Left lung (tissue), 14 donors: ENCODE data around the gene DVL1. TPM values are rescaled to one million over a fixed set of nuclear protein-coding genes. Genes with fewer than 3 reads are reported as not detected.
A peak's percentile ranks its signal among the peaks of the same experiment; 100 is the strongest.

Experiments
- ATAC-seq: fragments of 200-7000 bp; cut with Tn5 transposase; one replicate; pipeline ENCODE4 v1.9.1; 2020; ENCODE audit warnings: moderate library complexity
- DNase-seq, 4 donors: peaks; one replicate each; pipeline ENCODE4 v3.0.0-alpha.2; 2013 to 2020
- H3K27ac ChIP-seq, 2 donors: fragments of 200-600 bp; sonication (generic) in 1 of 2; one replicate each; pipeline versions ENCODE4 v1.5.0 to v1.8.0; 2020 to 2021
- H3K27me3 ChIP-seq, 2 donors: fragments of 200-600 bp; sonication (generic) in 1 of 2; one replicate each; pipeline versions ENCODE4 v1.5.0 to v1.8.0; 2020 to 2021
- H3K36me3 ChIP-seq, 2 donors: fragments of 200-600 bp; sonication (generic) in 1 of 2; one replicate each; pipeline versions ENCODE4 v1.5.0 to v1.8.0; 2020 to 2021
- H3K4me1 ChIP-seq, 2 donors: fragments of 200-600 bp; one replicate each; pipeline ENCODE4 v1.8.0; 2021
- H3K4me3 ChIP-seq, 2 donors: fragments of 200-600 bp; sonication (generic) in 1 of 2; one replicate each; pipeline versions ENCODE4 v1.5.0 to v1.8.0; 2020 to 2021; ENCODE audit warnings: mild to moderate bottlenecking in 1 of 2
- H3K9me3 ChIP-seq, 2 donors: fragments of 200-600 bp; sonication (generic) in 1 of 2; one replicate each; pipeline versions ENCODE4 v1.5.0 to v1.8.0; 2020 to 2021
- CTCF ChIP-seq, 2 donors: fragments of 200-600 bp; sonication (generic) in 1 of 2; IDR thresholded peaks; one replicate each; pipeline versions ENCODE4 v1.5.0 to v1.8.0; 2021; ENCODE audit warnings: antibody characterized with exemption in 2 of 2
- intact Hi-C, 2 donors: fragments of 100-400 bp; cut with DNase I; formaldehyde crosslinking; loops; one replicate each; pipeline versions ENCODE4 v1.11.2 to v1.14.2; 2022
- long read RNA-seq, 12 donors: library from polyadenylated mRNA in 2 of 12; unstranded in 2 of 12; transcript quantifications; one replicate each; pipeline ENCODE4 v2.0.0 and lab custom pipeline, GENCODE V29; 2019 to 2026
- polyA plus RNA-seq, 6 donors: library from polyadenylated mRNA; unstranded; fragments of 120-200 nt; gene quantifications; one replicate each; pipeline ENCODE4 v1.2.1, GENCODE V29; 2013; ENCODE audit not compliant: insufficient read length in 6 of 6
- total RNA-seq, 2 donors: library from RNA; stranded (reverse); fragmentation: NEBNext Ultra II Directional; extraction: Animal tissue kit (Norgen Biotek cat#: 25700); gene quantifications; one replicate each; pipeline ENCODE4 v1.2.1, GENCODE V29; 2021
- donor health status: DM: no; HTN: yes; CAD: no.
- donor health status: DM: no; HTN: no; CAD: no.

The DVL1 gene
- total RNA-seq (10 to 100 TPM; 67.4 to 81.2 TPM), polyA plus RNA-seq (10 to 100 TPM; 20.6 to 41.4 (median 28.5) TPM)
- long read RNA-seq, donor 1, partial matches to known transcripts = 346 of 359 reads
- long read RNA-seq, donor 1, other reads (novel, unspliced or antisense) = 10 of 359 reads
- long read RNA-seq, donor 2, partial matches to known transcripts = 0 of 5 reads
- long read RNA-seq, donor 2, other reads (novel, unspliced or antisense) = 0 of 5 reads
- long read RNA-seq, donor 3, partial matches to known transcripts = 0 of 1 reads
- long read RNA-seq, donor 3, other reads (novel, unspliced or antisense) = 0 of 1 reads
- long read RNA-seq, donor 4, partial matches to known transcripts = 2 of 10 reads
- long read RNA-seq, donor 4, other reads (novel, unspliced or antisense) = 8 of 10 reads
- long read RNA-seq, donor 5, partial matches to known transcripts = 0 of 5 reads
- long read RNA-seq, donor 5, other reads (novel, unspliced or antisense) = 0 of 5 reads
- long read RNA-seq, donor 6, transcript DVL1-202 (15 exons, 2,926 nt) = major isoform, 5 of 5 reads
- long read RNA-seq, donor 6, partial matches to known transcripts = 0 of 5 reads
- long read RNA-seq, donor 6, other reads (novel, unspliced or antisense) = 0 of 5 reads
- long read RNA-seq, donor 7, transcript DVL1-202 (15 exons, 2,926 nt) = major isoform, 5 of 7 reads
- long read RNA-seq, donor 7, partial matches to known transcripts = 0 of 7 reads
- long read RNA-seq, donor 7, other reads (novel, unspliced or antisense) = 0 of 7 reads
- long read RNA-seq, donor 8, transcript DVL1-202 (15 exons, 2,926 nt) = major isoform, 5 of 6 reads
- long read RNA-seq, donor 8, partial matches to known transcripts = 0 of 6 reads
- long read RNA-seq, donor 8, other reads (novel, unspliced or antisense) = 0 of 6 reads
- long read RNA-seq, donor 9 = 0 reads
- long read RNA-seq, donor 10, partial matches to known transcripts = 4 of 4 reads
- long read RNA-seq, donor 10, other reads (novel, unspliced or antisense) = 0 of 4 reads
- long read RNA-seq, donor 11, partial matches to known transcripts = 0 of 3 reads
- long read RNA-seq, donor 11, other reads (novel, unspliced or antisense) = 0 of 3 reads
- long read RNA-seq, donor 12, partial matches to known transcripts = 0 of 4 reads
- long read RNA-seq, donor 12, other reads (novel, unspliced or antisense) = 0 of 4 reads

DNA sequence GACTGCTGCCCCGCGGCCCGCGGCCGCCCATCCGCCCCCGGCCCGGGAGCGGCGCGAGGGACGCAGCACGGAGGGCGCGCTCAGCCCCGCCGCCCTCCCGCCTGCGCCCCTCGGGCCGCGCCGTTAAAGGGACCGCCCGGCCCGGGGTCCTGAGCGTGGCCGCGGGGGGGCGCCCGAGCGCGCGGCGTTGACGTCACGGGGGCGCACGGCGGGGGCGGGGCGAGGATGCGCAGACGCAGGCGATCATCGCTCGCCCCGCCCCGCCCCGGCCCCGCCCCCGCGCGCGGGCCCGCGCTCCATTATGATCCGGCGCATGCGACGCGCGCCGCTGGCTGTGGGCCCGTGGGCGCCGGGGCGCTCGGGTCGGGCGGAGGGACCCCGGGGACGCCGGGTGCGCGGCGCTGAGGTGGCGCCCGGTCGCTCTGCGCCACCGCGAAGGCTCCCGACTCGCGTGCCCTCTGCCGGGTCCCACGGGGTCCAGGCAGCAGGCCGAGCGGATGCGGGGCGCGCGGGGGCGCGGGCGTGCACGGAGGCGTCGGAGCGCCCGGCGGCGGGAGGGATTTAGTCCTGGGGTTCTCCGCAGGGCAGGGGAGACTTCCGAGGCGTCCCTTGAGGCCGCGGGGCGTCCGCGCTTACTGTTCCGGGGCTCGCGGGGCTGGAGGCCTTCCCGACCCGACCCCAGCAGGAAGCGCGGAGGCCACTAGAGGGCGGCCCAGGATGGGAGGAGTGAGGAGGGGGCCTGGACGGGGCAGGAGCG, at the start of gene DVL1:
Gene DVL1, minus strand, starts transcription at position 163 of the 757 bp plus-strand sequence. CDS start 353 bp downstream, outside the sequence.
- H3K4me1 ChIP-seq = peaks cover 21 to 69% of the 10 kb centered on the region in 2 donors
- H3K27ac ChIP-seq = peak within 1 kb of the TSS; percentile 73 to 78
- DNase-seq = peak; percentile 67 to 88 (median 80)
- intact Hi-C loops = no loop called here
- no peaks in the 10 kb centered on the region for H3K9me3 ChIP-seq
- H3K27me3 ChIP-seq = peaks cover 13 to 32% of the 10 kb centered on the region in 2 donors
- peak; percentile 20 for ATAC-seq
- H3K36me3 ChIP-seq = no peaks in the 10 kb centered on the region
- TF ChIP-seq CTCF (IDR thresholded peaks at IDR 0.05) = peak in 1 of 2 donors; percentile 39
- H3K4me3 ChIP-seq = peak within 1 kb of the TSS; percentile 55 to 63

GRCh38 chr1:1398677-1399186, 49.5 kb upstream of the DVL1 start:
- no peak for TF ChIP-seq CTCF (IDR thresholded peaks at IDR 0.05)
- intact Hi-C loops = no loop called here
- H3K9me3 ChIP-seq = no peaks in the 10 kb centered on the region
- H3K27me3 ChIP-seq = no peaks in the 10 kb centered on the region
- DNase-seq (peak in 1 of 4 donors; percentile 83), ATAC-seq (no peak)
- peak overlapping the region; percentile 70 to 91 for H3K27ac ChIP-seq
- peak overlapping the region; percentile 91 to 96 for H3K4me3 ChIP-seq
- peaks cover 16 to 47% of the 10 kb centered on the region in 2 donors for H3K4me1 ChIP-seq
- H3K36me3 ChIP-seq = peaks cover 3 to 77% of the 10 kb centered on the region in 2 donors

DNA sequence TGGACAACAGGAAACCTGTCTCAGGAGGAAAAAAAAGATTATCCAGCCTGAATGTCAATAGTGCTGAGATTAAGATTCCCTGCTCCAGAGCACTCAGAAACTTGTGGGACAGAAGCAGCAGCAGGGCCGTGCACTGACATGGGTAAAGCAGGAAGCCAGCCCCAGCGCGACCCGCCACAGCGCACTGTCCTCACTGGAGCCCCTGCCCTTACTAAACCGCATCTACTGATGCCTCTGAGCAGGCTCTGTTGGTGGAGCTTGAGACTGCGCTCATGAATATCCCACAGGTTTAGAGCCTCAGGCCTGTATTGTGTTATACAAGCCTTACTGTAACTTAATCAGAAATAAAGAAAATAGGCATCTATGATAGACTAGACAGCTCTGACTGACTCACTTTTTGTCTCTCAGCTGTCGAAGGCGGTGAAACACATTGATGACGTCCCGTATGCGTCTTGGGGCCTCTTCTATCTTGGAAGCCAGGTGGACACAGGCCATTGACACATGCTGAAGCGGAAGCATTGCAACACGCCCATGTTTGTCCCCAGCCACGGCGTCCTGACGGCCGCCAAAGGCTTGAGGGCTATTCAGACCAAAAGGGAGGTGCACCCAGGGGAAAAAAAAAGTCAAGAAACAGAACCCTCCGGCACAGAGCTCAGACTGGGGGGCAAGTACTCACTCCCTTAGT, 48.8 kb upstream of the DVL1 start:
- DNase-seq (peak in 1 of 4 donors; percentile 66), ATAC-seq (no peak)
- intact Hi-C loops = no loop called here
- Histone ChIP-seq H3K4me3 (peak overlapping the region; percentile 91 to 96), H3K27ac (peak overlapping the region in 1 of 2 donors; percentile 91), H3K27me3 (no peaks in the 10 kb centered on the region), H3K4me1 (peaks cover 16 to 49% of the 10 kb centered on the region in 2 donors), H3K9me3 (no peaks in the 10 kb centered on the region), H3K36me3 (peaks cover 7 to 77% of the 10 kb centered on the region in 2 donors)
- no peak for TF ChIP-seq CTCF (IDR thresholded peaks at IDR 0.05)

GRCh38 chr1:1395166-1395565, 45.9 kb upstream of the DVL1 start:
- DNase-seq (peak in 1 of 4 donors; percentile 35), ATAC-seq (no peak)
- H3K27ac ChIP-seq = no peak overlapping the region
- peaks cover 14 to 45% of the 10 kb centered on the region in 2 donors for H3K4me1 ChIP-seq
- no peak overlapping the region for H3K4me3 ChIP-seq
- no peaks in the 10 kb centered on the region for H3K27me3 ChIP-seq
- H3K9me3 ChIP-seq = no peaks in the 10 kb centered on the region
- intact Hi-C loops = no loop called here
- TF ChIP-seq CTCF (IDR thresholded peaks at IDR 0.05) = no peak
- H3K36me3 ChIP-seq = peaks cover 9 to 80% of the 10 kb centered on the region in 2 donors
